Measurements from ENCODE around the gene TECTB. TPM values are rescaled to one million over a fixed set of nuclear protein-coding genes. Genes with fewer than 3 reads are reported as not detected.

Gene TECTB
- total RNA-seq, 2 donors from 2014 or later: not detected

DNA sequence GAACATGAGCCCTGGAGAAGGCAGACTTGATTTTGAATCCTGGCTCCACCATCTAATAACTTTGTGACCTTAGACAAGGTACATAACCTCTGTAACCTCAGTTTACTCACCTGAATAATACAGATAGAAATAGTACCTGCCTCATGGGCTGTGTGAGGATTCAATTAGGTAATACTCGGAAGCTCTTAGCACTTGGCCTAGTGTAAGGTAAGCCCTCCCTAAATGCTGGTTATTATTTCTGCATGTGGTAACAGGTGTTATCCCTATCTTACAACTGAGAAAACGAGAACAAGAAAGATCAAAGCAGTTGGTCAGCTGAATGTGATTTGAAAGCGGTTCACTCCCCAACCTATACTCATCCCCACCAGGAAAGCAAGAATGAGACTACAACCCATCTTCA lies 62.0 kb downstream of the TECTB start:
- Histone ChIP-seq H3K27ac (no peak overlapping the region), H3K9me3 (no peaks in the 10 kb centered on the region), H3K27me3 (no peaks in the 10 kb centered on the region), H3K4me3 (no peak overlapping the region), H3K36me3 (replicated peaks in 1 of 2; ENCODE audit: insufficient read depth in 1 of 2, low read depth in 2 of 2) (no peaks in the 10 kb centered on the region), H3K4me1 (no peaks in the 10 kb centered on the region)
- intact Hi-C loops (cut with DNase I): no loop called here
- TF ChIP-seq, protein P1, sequence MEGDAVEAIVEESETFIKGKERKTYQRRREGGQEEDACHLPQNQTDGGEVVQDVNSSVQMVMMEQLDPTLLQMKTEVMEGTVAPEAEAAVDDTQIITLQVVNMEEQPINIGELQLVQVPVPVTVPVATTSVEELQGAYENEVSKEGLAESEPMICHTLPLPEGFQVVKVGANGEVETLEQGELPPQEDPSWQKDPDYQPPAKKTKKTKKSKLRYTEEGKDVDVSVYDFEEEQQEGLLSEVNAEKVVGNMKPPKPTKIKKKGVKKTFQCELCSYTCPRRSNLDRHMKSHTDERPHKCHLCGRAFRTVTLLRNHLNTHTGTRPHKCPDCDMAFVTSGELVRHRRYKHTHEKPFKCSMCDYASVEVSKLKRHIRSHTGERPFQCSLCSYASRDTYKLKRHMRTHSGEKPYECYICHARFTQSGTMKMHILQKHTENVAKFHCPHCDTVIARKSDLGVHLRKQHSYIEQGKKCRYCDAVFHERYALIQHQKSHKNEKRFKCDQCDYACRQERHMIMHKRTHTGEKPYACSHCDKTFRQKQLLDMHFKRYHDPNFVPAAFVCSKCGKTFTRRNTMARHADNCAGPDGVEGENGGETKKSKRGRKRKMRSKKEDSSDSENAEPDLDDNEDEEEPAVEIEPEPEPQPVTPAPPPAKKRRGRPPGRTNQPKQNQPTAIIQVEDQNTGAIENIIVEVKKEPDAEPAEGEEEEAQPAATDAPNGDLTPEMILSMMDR (IDR thresholded peaks at IDR 0.05): no peak
- no peak for TF ChIP-seq POLR2A (IDR thresholded peaks at IDR 0.05)
- WGBS, 2 donors: 44 to 52% methylated on average over 3 of the region's 3 CpGs
- DNase-seq (no peak), ATAC-seq (no peak)

DNA sequence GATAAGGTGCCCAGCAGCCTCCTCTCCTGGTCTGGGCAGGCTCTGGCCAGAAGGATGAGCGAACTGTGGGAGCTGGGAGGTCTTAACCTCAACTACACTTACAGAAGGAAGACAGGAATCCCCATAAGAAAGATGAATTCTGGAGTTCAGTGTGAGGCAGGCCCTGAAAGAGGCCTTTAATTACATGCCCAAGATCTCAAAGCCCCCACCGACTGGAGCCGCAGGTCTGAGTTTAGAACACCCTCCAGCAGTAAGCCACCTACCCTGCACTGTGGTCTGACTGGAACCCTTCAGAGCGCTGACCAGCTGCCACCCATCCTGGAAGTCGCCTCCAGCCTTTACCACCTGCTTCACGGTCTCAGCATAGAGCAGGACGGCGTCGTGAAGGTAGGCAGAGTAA lies 62.5 kb downstream of the TECTB start:
- no peaks in the 10 kb centered on the region for H3K36me3 ChIP-seq (replicated peaks in 1 of 2; ENCODE audit: insufficient read depth in 1 of 2, low read depth in 2 of 2)
- H3K4me3 ChIP-seq: no peak overlapping the region
- intact Hi-C loops (cut with DNase I): no loop called here
- no peaks in the 10 kb centered on the region for H3K4me1 ChIP-seq
- no peaks in the 10 kb centered on the region for H3K27me3 ChIP-seq
- DNase-seq (no peak), ATAC-seq (no peak)
- 89 to 96% methylated on average over 9 of the region's 9 CpGs for WGBS, 2 donors
- H3K27ac ChIP-seq: no peak overlapping the region
- TF ChIP-seq, protein P1 (IDR thresholded peaks at IDR 0.05): no peak
- TF ChIP-seq POLR2A (IDR thresholded peaks at IDR 0.05): no peak
- H3K9me3 ChIP-seq: no peaks in the 10 kb centered on the region

DNA sequence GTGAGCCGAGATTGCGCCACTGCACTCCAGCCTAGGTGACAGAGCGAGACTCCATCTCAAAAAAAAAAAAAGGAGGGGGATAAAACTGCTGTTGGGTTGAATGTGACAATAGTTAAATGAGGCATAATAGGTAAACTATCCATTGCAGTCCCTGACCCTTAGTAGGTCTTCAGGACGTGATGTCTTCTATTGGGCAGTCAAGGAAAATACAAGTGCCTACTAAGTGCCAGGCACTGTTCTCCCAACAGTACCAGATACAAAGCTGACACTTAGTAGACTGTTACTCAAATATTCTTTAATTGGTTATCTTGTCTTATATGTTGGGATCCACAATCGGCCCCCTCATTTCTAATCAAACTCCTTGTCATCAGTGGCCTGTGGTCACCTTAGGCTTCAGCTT lies 63.6 kb downstream of the TECTB start:
- H3K27ac ChIP-seq: no peak overlapping the region
- intact Hi-C loops (cut with DNase I): no loop called here
- H3K9me3 ChIP-seq: no peaks in the 10 kb centered on the region
- H3K4me1 ChIP-seq: no peaks in the 10 kb centered on the region
- no peak for TF ChIP-seq POLR2A (IDR thresholded peaks at IDR 0.05)
- TF ChIP-seq, protein P1 (IDR thresholded peaks at IDR 0.05): no peak
- DNase-seq (no peak), ATAC-seq (no peak)
- no peaks in the 10 kb centered on the region for H3K27me3 ChIP-seq
- no peak overlapping the region for H3K4me3 ChIP-seq
- WGBS, 2 donors: 63 to 74% methylated on average over 5 of the region's 5 CpGs
- no peaks in the 10 kb centered on the region for H3K36me3 ChIP-seq (replicated peaks in 1 of 2; ENCODE audit: insufficient read depth in 1 of 2, low read depth in 2 of 2)

DNA sequence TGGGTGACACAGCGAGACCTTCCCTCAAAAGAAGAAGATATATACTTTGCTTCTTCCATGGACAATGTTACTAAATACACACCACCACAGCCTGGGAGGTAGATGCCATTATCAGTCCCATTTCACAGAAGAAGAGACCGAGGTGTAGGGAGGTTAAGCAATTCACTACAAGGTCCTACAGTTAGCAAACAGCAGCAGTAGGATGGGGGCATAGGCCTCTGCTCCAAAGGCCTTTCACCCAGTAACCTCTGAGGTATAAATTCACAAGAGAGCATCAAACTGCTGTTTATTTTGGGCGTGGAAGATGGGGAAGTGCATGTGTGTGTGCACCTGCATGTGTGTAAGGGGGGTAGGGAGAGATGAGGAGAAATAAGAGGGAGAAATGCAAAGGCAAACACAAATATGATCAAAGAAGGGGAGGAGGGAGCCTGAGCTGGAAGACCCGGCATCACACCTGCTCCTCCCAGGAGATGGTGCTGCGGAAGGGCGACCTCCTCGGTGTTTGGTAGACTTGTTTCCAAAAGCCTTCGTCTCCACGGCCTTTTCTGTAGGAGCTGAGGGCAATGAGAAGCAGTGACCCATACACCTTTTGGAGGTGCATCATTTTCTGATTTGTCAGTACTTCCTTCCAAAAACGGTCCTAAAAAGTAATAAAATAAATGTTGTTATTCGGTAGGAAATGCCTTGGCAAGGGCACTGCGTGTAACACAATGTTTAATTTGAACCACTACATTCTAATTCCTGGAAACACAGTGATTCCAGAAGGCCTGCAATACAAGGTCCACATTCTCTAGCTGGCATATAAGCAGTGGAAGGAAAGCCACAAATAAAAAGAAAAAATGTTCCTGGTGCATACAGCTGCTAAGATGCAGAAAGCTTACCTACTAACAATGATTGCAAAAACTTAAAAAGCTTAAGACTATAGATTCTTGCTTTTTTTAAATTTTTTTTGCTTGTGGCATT lies 64.8 kb downstream of the TECTB start:
- 62% methylated on average over 12 of the region's 12 CpGs for WGBS, 2 donors
- no peak overlapping the region for H3K4me3 ChIP-seq
- no peaks in the 10 kb centered on the region for H3K4me1 ChIP-seq
- H3K36me3 ChIP-seq (replicated peaks in 1 of 2; ENCODE audit: insufficient read depth in 1 of 2, low read depth in 2 of 2): no peaks in the 10 kb centered on the region
- ATAC-seq: no peak
- no peak for DNase-seq
- no peak overlapping the region for H3K27ac ChIP-seq
- H3K9me3 ChIP-seq: no peaks in the 10 kb centered on the region
- intact Hi-C loops (cut with DNase I): no loop called here
- no peak for TF ChIP-seq POLR2A (IDR thresholded peaks at IDR 0.05)
- TF ChIP-seq, protein P1 (IDR thresholded peaks at IDR 0.05): no peak
- no peaks in the 10 kb centered on the region for H3K27me3 ChIP-seq

DNA sequence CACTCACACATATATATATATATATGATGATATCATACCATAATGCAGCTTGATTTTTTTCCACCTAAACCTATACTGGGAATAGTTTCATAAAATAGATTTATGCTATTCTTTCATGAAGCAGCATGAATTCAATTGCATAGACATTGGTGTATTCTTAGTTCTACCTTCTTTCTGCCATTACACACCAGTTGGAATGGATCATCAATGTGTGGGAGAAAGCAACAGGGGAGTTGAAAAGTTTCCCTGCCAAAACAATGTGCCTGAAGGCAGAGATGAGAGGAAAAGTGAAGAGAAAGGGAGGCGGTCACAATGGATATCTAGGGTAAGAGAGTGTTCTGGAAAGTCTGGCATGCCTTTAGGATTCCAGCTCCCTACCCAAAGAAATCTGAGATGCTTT lies 65.6 kb downstream of the TECTB start:
- no peak for ATAC-seq
- 60 to 74% methylated on average over 1 of the region's 1 CpG for WGBS, 2 donors

More for the DNA sequence above, 65.6 kb downstream of the TECTB start:
- H3K4me1 ChIP-seq: no peaks in the 10 kb centered on the region
- intact Hi-C loops (cut with DNase I): no loop called here
- H3K9me3 ChIP-seq: no peaks in the 10 kb centered on the region
- H3K4me3 ChIP-seq: no peak overlapping the region
- TF ChIP-seq POLR2A (IDR thresholded peaks at IDR 0.05): no peak
- TF ChIP-seq, protein P1 (IDR thresholded peaks at IDR 0.05): no peak
- no peaks in the 10 kb centered on the region for H3K27me3 ChIP-seq
- H3K27ac ChIP-seq: no peak overlapping the region
- DNase-seq: no peak
- no peaks in the 10 kb centered on the region for H3K36me3 ChIP-seq (replicated peaks in 1 of 2; ENCODE audit: insufficient read depth in 1 of 2, low read depth in 2 of 2)

All from body of pancreas (tissue), 4 donors.